ENCODE results near the gene UBA6.
"Not testable (repeated sequence)": the region's sequence is repeated elsewhere in the genome, so short reads cannot be mapped to it uniquely, and the experiment has no call there.

The UBA6 gene

GRCh38 chr4:67736262-67736661, 35.3 kb upstream of the UBA6 start:
- no peak for TF ChIP-seq CTCF (IDR thresholded peaks at IDR 0.05; ENCODE audit: borderline replicate concordance, control extremely low read depth, extremely low read depth, insufficient read depth, missing control alignments)
- in situ Hi-C loops (cut with MboI; ENCODE audit: low sequenced_read_pairs, unreplicated experiment) = no loop called here
- DNase-seq (ENCODE audit: low spot score) = no peak

GRCh38 chr4:67735325-67735724, 34.4 kb upstream of the UBA6 start:
- in situ Hi-C loops (cut with MboI; ENCODE audit: low sequenced_read_pairs, unreplicated experiment) = no loop called here
- no peak for TF ChIP-seq CTCF (IDR thresholded peaks at IDR 0.05; ENCODE audit: borderline replicate concordance, control extremely low read depth, extremely low read depth, insufficient read depth, missing control alignments)

GRCh38 chr4:67730511-67730910, 29.6 kb upstream of the UBA6 start:
- DNase-seq (ENCODE audit: low spot score); in situ Hi-C loops (cut with MboI; ENCODE audit: low sequenced_read_pairs, unreplicated experiment): not testable (repeated sequence)

More at GRCh38 chr4:67735325-67735724, 34.4 kb upstream of the UBA6 start:
- no peak for DNase-seq (ENCODE audit: low spot score)

GRCh38 chr4:67727124-67727850, 26.3 kb upstream of the UBA6 start:
- TF ChIP-seq CTCF (IDR thresholded peaks at IDR 0.05; ENCODE audit: borderline replicate concordance, control extremely low read depth, extremely low read depth, insufficient read depth, missing control alignments) = no peak
- in situ Hi-C loops (cut with MboI; ENCODE audit: low sequenced_read_pairs, unreplicated experiment) = no loop called here
- DNase-seq (ENCODE audit: low spot score) = no peak

GRCh38 chr4:67725981-67726380, 25.0 kb upstream of the UBA6 start:
- TF ChIP-seq CTCF (IDR thresholded peaks at IDR 0.05; ENCODE audit: borderline replicate concordance, control extremely low read depth, extremely low read depth, insufficient read depth, missing control alignments) = no peak
- in situ Hi-C loops (cut with MboI; ENCODE audit: low sequenced_read_pairs, unreplicated experiment) = no loop called here
- DNase-seq (ENCODE audit: low spot score) = no peak

GRCh38 chr4:67725132-67725531, 24.2 kb upstream of the UBA6 start:
- DNase-seq (ENCODE audit: low spot score) = no peak
- in situ Hi-C loops (cut with MboI; ENCODE audit: low sequenced_read_pairs, unreplicated experiment) = no loop called here

More at GRCh38 chr4:67725132-67725531, 24.2 kb upstream of the UBA6 start:
- TF ChIP-seq CTCF (IDR thresholded peaks at IDR 0.05; ENCODE audit: borderline replicate concordance, control extremely low read depth, extremely low read depth, insufficient read depth, missing control alignments) = no peak

Data from GM13976 (cell line).